H1 (cell line): Measurements from ENCODE around the gene ENDOV.

Experiments used
- POLR2AphosphoS5 ChIP-seq: IDR thresholded peaks from 2 replicates; pipeline ENCODE4 v1.6.1; 2011; ENCODE audit warnings: low read depth, low read length
- TF ChIP-seq, protein P1 (sequence below), 3 experiments: IDR thresholded peaks; 1 replicate in 2 of 3; 2 replicates in 1 of 3; pipeline versions ENCODE4 v1.5.1 to v1.6.1; 2011; ENCODE audit warnings: low read length in 3 of 3, mild to moderate bottlenecking in 3 of 3, inconsistent platforms in 2 of 3, low read depth in 1 of 3, moderate library complexity in 1 of 3; ENCODE audit not compliant: insufficient read depth in 1 of 3; ENCODE audit errors: control extremely low read depth in 1 of 3

DNA sequence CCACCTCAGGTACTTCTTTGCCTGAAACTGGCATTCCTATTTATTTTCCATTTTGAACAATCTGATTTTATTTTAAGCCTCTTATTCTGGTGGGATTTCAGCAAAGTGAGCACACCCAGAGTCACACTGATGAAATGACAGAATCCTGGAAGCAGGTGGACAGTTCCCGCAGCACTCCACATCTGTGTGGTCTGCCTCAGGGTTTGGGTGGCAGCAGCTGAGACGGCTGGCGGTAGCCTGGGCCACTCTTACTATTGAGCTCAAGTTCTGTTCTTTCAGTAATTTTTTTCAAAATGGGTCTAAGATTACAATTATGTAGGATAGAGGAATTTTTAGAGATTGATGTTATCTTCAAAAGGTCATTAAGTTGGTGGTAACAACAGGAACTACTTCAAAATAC is 32.5 kb upstream of the ENDOV start:
- TF ChIP-seq POLR2AphosphoS5 = no peak
- TF ChIP-seq, protein P1, sequence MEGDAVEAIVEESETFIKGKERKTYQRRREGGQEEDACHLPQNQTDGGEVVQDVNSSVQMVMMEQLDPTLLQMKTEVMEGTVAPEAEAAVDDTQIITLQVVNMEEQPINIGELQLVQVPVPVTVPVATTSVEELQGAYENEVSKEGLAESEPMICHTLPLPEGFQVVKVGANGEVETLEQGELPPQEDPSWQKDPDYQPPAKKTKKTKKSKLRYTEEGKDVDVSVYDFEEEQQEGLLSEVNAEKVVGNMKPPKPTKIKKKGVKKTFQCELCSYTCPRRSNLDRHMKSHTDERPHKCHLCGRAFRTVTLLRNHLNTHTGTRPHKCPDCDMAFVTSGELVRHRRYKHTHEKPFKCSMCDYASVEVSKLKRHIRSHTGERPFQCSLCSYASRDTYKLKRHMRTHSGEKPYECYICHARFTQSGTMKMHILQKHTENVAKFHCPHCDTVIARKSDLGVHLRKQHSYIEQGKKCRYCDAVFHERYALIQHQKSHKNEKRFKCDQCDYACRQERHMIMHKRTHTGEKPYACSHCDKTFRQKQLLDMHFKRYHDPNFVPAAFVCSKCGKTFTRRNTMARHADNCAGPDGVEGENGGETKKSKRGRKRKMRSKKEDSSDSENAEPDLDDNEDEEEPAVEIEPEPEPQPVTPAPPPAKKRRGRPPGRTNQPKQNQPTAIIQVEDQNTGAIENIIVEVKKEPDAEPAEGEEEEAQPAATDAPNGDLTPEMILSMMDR (IDR thresholded peaks at IDR 0.05; ENCODE audit: control extremely low read depth in 1 of 3, insufficient read depth in 1 of 3, low read depth in 1 of 3, low read length in 3 of 3) = no peak
